HG02642 (cell line): ENCODE measurements around the gene RFX7.

ENCODE experiments used
- ATAC-seq: cut with Tn5 transposase; IDR thresholded peaks from one replicate; pipeline ENCODE4 v1.9.1; 2021; ENCODE audit warnings: mild to moderate bottlenecking; ENCODE audit not compliant: unreplicated experiment, poor library complexity

The RFX7 gene

GRCh38 chr15:56244811-56245576 is 1.3 kb upstream of the RFX7 start:
- ATAC-seq: no peak

GRCh38 chr15:56244038-56244810 is 545 bp upstream of the RFX7 start:
- ATAC-seq: no peak

DNA sequence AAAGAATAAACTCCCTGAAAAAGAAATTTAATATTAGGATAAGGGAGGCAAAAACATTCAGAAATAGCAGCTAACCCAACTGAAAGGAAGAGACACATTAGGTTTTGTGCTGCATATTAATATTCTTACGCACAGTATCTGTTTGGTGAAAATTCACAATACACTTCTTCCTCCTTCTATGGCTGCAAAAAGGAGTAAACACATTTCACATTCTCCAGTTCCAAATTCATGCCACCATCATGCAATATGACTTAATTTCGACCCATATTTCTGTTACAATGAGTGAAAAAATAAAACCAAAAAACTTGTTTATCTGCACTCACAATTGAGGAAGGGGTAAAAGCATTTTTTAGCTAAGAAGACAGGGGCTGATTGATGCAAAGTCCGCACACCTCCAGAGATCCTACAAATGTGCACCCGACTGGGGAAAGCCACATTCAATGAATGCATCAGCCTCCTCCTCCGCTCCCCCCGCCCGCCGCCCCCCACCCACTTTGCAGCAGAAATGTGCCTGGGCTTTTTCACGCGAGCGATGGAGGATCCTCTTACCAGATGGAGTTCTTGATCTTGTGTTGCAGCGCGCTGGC is 1.0 kb downstream of the RFX7 start:
- no peak for ATAC-seq

- no peak for ATAC-seq
Measured at GRCh38 chr15:56241374-56242105, 2.1 kb downstream of the RFX7 start.

GRCh38 chr15:56240390-56240789 is 3.3 kb downstream of the RFX7 start:
- ATAC-seq: no peak

- ATAC-seq: no peak
Measured at GRCh38 chr15:56236197-56236596, 7.5 kb downstream of the RFX7 start.

DNA sequence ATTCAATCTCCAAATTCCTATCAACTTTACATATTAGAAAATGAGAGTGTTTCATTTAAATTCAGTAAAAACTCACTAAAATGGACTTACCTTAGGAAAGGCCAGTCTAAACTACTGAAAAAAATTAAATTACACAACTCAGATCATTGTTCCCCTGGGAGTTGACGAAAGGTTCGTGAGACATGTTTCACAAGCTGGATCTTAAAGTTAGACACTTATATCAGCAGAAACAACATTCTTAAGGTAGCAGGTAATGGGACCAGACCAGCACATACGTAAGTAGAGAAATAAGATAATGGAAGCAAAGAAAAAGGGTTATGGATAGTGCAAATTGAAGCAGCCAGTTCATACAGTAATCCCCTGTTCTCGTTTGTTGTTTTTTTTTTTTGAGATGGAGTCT is 8.9 kb downstream of the RFX7 start:
- ATAC-seq: no peak

- ATAC-seq: no peak
Measured at GRCh38 chr15:56233549-56233948, 10.1 kb downstream of the RFX7 start.

GRCh38 chr15:56232058-56232457 is 11.6 kb downstream of the RFX7 start:
- ATAC-seq: no peak

GRCh38 chr15:56228854-56229253 is 14.8 kb downstream of the RFX7 start:
- ATAC-seq: no peak

DNA sequence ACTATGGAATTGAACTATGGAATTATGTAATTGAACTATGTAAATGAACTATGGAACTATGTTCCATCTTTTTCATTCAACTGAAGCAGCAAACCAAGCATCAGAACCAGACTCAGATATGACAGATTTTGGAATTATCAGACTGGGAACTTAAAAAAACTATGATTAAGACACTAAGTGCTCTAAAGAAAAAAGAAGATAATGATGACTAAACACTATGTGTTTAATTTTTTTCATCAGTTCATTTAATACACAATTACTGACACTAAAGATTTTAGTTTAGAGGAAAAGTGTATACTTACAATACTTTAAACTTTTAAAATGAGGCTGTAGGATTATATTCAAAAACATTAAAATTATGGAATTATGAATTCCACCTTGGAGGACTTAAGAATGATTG is 15.3 kb downstream of the RFX7 start:
- no peak for ATAC-seq

DNA sequence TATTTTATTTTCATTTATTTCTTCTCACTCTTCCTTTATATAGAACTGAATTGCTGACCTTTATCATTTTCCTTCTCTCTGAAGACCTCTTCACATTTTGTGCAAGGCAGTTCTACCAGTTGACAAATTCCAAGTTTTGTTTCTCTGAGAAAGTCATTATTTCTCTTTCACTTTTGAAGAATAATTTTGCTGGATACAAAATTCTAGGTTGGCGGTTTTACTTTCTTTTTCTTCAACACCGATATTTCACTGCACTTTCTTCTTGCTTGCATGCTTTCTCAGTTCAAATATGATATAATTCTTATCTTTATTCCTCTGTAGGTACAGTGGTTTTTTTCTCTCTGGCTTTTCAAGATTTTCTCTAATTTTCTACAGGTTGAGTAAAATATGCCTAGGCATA is 15.9 kb downstream of the RFX7 start:
- no peak for ATAC-seq

GRCh38 chr15:56227306-56227705 is 16.4 kb downstream of the RFX7 start:
- ATAC-seq: no peak

DNA sequence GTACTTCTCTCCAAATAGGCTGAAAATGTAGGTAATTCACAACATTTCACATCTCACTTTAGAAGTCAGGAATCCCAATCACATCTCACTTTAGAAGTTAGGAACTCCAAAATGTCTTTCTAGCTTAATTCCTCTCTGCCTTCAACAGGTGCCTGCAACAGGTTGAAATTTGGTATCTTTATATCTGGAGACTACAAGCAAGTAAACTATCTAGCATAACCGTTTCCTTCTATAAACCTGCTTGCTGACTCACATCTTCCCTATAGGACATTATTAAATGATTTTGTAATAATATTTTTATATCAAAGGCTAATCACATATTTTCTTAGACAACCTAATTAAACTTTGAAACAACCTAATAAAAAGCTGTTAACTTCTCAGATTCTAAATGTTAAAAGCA is 18.2 kb downstream of the RFX7 start:
- ATAC-seq: no peak

DNA sequence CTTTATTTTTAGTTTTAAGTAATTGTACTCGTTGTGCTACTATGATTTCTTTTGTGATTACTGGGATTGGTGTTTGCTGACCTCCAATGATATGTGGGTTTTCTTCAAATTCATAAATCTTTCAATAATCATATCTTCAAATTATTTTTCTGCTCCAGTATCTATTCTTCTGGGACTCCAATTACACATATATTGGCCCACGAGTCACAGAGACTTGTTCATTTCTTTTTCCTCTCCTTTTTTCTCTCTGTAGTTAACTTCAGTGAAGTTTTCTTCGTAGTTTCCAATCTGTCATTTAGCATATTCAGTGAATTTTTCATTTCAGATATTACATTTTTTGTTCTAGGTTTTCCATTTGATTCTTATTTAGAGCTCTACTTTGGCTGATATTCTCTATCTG is 21.4 kb downstream of the RFX7 start:
- no peak for ATAC-seq

DNA sequence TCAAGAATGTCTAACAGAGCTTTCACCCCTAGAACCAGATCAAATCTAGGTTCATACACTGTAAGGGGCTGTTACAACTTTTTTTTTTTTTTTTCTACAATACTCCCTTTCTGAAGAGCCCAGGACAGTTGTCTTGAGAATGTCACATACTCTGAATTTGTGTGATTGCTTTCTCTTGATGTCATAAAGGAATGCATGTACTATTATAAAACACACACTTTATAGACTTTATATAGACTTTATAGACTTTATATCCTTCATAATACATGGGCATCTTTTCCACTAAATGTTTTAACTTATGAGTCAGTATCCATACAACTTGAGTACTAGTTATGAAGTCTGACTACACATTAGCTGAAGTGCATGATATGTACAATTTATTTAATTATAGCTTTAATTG is 26.3 kb downstream of the RFX7 start:
- ATAC-seq: no peak

- no peak for ATAC-seq
Measured at GRCh38 chr15:56215769-56216168, 27.9 kb downstream of the RFX7 start.

DNA sequence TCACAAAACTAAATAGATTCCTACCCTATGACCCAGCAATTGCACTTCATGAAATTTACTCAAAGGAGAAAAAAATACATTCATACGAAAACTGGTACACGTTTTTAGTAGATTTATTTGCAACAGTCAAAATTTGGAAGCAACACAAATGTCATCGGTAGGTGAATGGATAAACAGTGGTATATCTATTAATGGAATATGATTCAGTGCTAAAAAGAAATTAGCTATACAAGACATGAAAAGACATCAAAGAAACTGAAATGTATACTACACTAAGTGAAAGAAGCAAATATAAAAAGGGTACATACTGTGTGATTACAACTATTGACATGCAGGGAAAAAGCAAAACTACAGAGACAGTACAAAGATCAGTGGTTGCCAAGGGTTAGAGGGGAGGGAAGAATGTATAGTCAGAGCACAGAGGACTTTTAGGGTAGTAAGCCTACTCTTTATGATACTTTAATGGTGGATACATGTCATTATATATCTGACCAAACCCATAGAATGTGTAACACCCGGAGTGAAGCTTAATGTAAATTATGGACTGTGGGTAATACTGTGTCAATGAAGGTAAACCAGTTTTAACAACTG is 31.6 kb downstream of the RFX7 start:
- ATAC-seq: no peak

- no peak for ATAC-seq
Measured at GRCh38 chr15:56211064-56211463, 32.6 kb downstream of the RFX7 start.

- no peak for ATAC-seq
Measured at GRCh38 chr15:56208641-56209155, 35.0 kb downstream of the RFX7 start.
